IPS-15b (cell line): ENCODE measurements around the gene FIG4.
"Not testable (repeated sequence)": the region's sequence is repeated elsewhere in the genome, so short reads cannot be mapped to it uniquely, and the experiment has no call there.

Experiments used
- H3K27me3 ChIP-seq: one replicate; pipeline ENCODE4 v1.6.1; 2013; ENCODE audit warnings: low read length; ENCODE audit not compliant: control insufficient read depth, insufficient read depth
- H3K36me3 ChIP-seq: one replicate; pipeline ENCODE4 v1.6.1; 2013; ENCODE audit warnings: low read length; ENCODE audit not compliant: control insufficient read depth, insufficient read depth
- H3K4me1 ChIP-seq: one replicate; pipeline ENCODE4 v1.6.1; 2013; ENCODE audit warnings: mild to moderate bottlenecking, low read length; ENCODE audit not compliant: control insufficient read depth, insufficient read depth
- H3K4me3 ChIP-seq: one replicate; pipeline ENCODE4 v1.5.1; 2013; ENCODE audit warnings: low read depth, low read length
- H3K9ac ChIP-seq: one replicate; pipeline ENCODE4 v1.6.1; 2013; ENCODE audit warnings: low read depth, mild to moderate bottlenecking, low read length
- H3K9me3 ChIP-seq: one replicate; pipeline ENCODE4 v1.6.1; 2013; ENCODE audit warnings: mild to moderate bottlenecking, low read length; ENCODE audit not compliant: control insufficient read depth, insufficient read depth

The FIG4 gene

GRCh38 chr6:109762769-109763441, 71.8 kb downstream of the FIG4 start:
- H3K9ac ChIP-seq, result no peak overlapping the region
- H3K9me3 ChIP-seq, result no peaks in the 10 kb centered on the region
- H3K4me1 ChIP-seq, result no peaks in the 10 kb centered on the region
- no peaks in the 10 kb centered on the region for H3K36me3 ChIP-seq
- H3K27me3 ChIP-seq, result no peaks in the 10 kb centered on the region
- no peak overlapping the region for H3K4me3 ChIP-seq

GRCh38 chr6:109766167-109766566, 75.1 kb downstream of the FIG4 start:
- Histone ChIP-seq H3K4me3 (no peak overlapping the region), H3K36me3 (no peaks in the 10 kb centered on the region), H3K9me3 (no peaks in the 10 kb centered on the region), H3K4me1 (no peaks in the 10 kb centered on the region), H3K27me3 (no peaks in the 10 kb centered on the region), H3K9ac (no peak overlapping the region)

DNA sequence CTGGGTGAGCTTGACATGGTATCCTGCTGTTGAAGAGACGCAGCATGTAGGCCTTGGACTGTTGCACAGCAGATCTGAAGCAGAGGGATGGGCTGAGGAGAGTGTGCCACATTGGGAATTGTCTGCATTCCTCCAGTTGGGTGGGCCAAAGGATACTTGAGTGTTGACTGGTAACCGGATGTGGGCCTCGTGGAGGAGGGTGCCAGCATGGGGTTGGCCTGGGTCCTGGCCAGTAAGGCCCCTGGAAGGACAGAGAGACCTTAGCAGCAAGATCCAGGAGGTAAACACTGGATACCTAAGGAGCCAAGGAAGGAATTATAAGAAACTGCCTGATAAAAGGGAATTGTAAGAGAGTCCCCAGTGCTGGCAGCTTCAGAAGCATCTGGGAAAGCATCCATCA, 76.9 kb downstream of the FIG4 start:
- H3K4me3 ChIP-seq, result no peak overlapping the region
- H3K4me1 ChIP-seq, result no peaks in the 10 kb centered on the region
- no peaks in the 10 kb centered on the region for H3K9me3 ChIP-seq
- H3K27me3 ChIP-seq, result no peaks in the 10 kb centered on the region
- no peak overlapping the region for H3K9ac ChIP-seq
- H3K36me3 ChIP-seq, result no peaks in the 10 kb centered on the region

DNA sequence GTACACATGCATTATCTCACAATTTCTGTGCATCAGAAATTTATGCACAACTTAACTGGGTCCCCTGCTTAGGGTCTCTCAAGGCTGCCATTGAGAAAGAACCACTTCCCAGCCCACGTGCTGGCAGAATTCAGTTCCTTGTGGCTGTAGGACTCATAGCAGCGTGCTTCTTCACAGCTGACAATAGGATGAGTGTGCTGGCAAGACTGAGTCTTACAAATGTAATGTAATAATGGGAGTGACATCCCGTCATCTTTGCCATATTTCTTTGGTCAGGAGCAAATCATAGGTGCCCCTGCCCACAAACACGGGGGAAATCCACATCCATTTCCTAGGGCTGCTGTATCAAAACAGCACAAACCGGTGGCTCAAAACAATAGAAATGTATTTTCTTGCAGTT, 77.4 kb downstream of the FIG4 start:
- H3K4me1 ChIP-seq, result no peaks in the 10 kb centered on the region
- H3K36me3 ChIP-seq, result no peaks in the 10 kb centered on the region
- no peaks in the 10 kb centered on the region for H3K27me3 ChIP-seq
- H3K4me3 ChIP-seq, result no peak overlapping the region
- no peaks in the 10 kb centered on the region for H3K9me3 ChIP-seq
- H3K9ac ChIP-seq, result no peak overlapping the region

DNA sequence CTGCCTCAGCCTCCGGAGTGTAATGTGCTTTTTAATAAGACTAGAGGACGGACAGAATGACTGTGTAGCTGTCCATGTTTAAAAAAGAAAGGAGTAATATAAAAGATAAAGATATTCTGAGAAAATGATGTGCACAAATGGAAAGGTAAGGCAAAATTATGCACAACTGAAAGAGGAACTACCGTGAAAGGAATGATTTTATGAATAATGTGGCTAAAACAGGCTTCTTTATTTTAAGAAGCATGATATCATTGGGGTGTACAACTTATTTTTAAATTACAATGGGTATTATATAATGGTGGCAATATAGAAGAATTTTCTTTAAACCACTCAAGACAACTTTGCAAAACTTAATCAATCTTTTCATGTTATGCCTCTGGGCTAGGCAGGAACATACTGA, 78.1 kb downstream of the FIG4 start:
- Histone ChIP-seq H3K36me3 (no peaks in the 10 kb centered on the region), H3K9me3 (no peaks in the 10 kb centered on the region), H3K9ac (no peak overlapping the region), H3K4me3 (no peak overlapping the region), H3K4me1 (no peaks in the 10 kb centered on the region), H3K27me3 (no peaks in the 10 kb centered on the region)

- Histone ChIP-seq H3K27me3 (no peaks in the 10 kb centered on the region), H3K4me3 (no peak overlapping the region), H3K9ac (no peak overlapping the region), H3K9me3 (no peaks in the 10 kb centered on the region), H3K4me1 (no peaks in the 10 kb centered on the region), H3K36me3 (no peaks in the 10 kb centered on the region)
Observed at GRCh38 chr6:109770047-109770446, 79.0 kb downstream of the FIG4 start.

DNA sequence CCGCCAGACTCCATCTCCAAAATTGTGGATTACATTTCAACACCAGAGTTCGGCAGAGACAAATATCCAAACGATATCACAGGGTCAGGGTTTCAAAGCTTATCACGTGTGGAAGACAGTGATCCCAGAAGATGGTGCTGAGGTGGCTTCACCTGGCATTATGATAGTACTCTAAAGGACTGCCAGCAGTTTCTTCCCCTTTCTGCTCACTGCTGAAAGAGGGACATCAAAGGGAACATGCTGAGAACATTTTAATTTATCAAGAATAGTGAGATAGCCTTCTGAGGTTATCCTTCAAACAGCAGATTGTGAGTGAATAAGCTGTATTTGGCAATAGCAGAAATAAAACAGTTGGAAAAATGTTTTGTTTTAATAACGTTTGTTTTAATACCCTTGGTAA, 79.7 kb downstream of the FIG4 start:
- H3K27me3 ChIP-seq, result no peaks in the 10 kb centered on the region
- H3K9me3 ChIP-seq, result no peaks in the 10 kb centered on the region
- no peak overlapping the region for H3K9ac ChIP-seq
- no peak overlapping the region for H3K4me3 ChIP-seq
- no peaks in the 10 kb centered on the region for H3K36me3 ChIP-seq
- H3K4me1 ChIP-seq, result no peaks in the 10 kb centered on the region

DNA sequence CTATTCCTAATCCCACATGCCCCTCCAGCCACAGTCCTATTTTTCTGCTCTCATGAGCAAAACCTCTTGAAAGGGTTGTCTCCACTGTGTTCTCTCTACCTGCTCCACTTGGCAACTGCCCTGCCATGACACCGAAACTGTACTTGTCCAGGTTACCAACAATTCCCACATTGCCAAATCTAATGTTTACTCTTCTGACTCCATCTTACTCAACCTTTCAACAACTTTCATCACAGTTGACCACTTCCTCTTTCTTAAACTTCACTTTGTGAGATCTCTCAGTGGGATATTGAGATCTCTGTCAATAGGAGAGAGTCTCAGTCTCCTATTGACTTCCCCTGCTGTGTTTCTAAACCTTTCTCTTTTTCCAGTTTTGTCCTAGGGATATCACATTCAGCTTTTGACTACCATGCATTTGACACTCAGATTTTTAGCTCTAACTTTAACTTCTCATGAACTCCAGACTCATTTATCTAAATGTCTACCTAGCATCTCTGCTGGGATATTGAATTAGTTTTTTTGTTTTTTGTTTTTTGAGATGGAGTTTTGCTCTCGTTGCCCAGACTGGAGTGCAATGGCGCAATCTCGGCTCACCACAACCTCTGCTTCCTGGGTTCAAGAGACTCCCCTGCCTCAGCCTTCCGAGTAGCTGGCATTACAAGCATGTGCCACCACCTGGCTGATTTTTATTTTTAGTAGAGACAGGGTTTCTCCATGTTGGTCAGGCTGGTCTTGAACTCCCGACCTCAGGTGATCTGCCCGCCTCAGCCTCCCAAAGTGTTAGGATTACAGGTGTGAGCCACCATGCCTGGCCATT, 81.1 kb downstream of the FIG4 start:
- H3K27me3 ChIP-seq, H3K36me3 ChIP-seq, H3K9ac ChIP-seq, H3K4me1 ChIP-seq, H3K9me3 ChIP-seq, H3K4me3 ChIP-seq: not testable (repeated sequence)

GRCh38 chr6:109772883-109773431, 81.9 kb downstream of the FIG4 start:
- Histone ChIP-seq H3K4me1 (no peaks in the 10 kb centered on the region), H3K27me3 (no peaks in the 10 kb centered on the region), H3K9ac (no peak overlapping the region), H3K4me3 (no peak overlapping the region), H3K9me3 (no peaks in the 10 kb centered on the region), H3K36me3 (no peaks in the 10 kb centered on the region)

DNA sequence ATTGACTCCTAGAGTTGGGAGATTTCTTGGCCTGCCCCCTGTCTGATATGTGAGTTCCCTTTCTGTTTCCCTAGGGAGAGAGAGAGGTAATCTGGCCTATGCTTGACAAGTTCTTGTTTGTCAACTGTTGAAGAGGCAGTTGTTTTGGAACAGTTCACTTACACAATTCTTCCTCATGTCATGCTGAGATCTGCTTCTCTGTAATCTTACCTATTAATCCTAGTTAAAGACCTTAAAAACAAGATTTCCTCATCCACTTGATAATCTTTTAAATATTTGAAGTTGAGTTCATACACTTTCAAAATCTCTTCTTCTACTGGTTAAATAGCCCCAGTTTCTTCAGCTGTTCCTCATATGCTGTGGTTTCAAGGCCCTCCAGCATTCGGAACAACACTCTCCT, 89.9 kb downstream of the FIG4 start:
- Histone ChIP-seq H3K27me3 (no peaks in the 10 kb centered on the region), H3K36me3 (no peaks in the 10 kb centered on the region), H3K4me1 (no peaks in the 10 kb centered on the region), H3K4me3 (no peak overlapping the region), H3K9ac (no peak overlapping the region), H3K9me3 (no peaks in the 10 kb centered on the region)

DNA sequence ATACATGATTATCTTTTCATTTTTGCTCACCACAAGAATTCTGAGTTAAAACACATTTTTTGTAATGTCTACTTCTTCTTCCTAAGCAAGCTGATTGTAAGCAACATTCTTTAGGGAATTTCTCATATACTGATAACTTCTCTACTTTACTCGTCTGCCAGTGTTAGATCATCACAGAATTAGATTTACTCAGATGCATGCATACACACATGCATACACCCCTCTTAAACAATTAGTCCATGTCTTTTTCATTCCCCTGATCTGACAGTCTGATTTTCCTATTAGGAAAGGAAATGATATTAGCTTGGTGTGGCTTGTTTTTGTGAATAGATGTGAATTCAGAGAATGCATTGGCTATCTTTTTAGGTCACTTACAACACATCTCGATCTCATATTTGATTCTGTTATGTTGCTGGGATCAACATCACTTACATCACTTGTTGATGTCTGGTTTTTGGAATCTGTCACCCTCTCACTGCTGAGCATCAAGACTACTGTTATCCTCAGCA, 91.4 kb downstream of the FIG4 start:
- no peaks in the 10 kb centered on the region for H3K36me3 ChIP-seq
- H3K9me3 ChIP-seq, result no peaks in the 10 kb centered on the region
- H3K9ac ChIP-seq, result no peak overlapping the region

More for the DNA sequence above, 91.4 kb downstream of the FIG4 start:
- Histone ChIP-seq H3K4me3 (no peak overlapping the region), H3K4me1 (no peaks in the 10 kb centered on the region), H3K27me3 (no peaks in the 10 kb centered on the region)
